Caco-2 (cell line): Measurements from ENCODE around the gene THBD. TPM values are rescaled to one million over a fixed set of nuclear protein-coding genes. Genes with fewer than 3 reads are reported as not detected.

Source experiments
- BruUV-seq: library from RNA; stranded (reverse); fragments of 400-500 nt; replicated peaks from 2 replicates; lab custom pipeline; 2021; lab: Mats Ljungman, UMichigan
- CTCF ChIA-PET: fragments of 300-600 bp; sonication (Branson Sonifier 250); formaldehyde crosslinking; loops from one replicate; lab custom pipeline; 2022; ENCODE audit warnings: antibody characterized with exemption; lab: Charles Lee
- POLR2A ChIA-PET: fragments of 300-600 bp; sonication (Branson Sonifier 250); formaldehyde crosslinking; loops from one replicate; lab custom pipeline; 2022; ENCODE audit warnings: antibody characterized with exemption; lab: Charles Lee
- DNase-seq, 2 experiments: peaks; one replicate each; pipeline versions ENCODE4 v3.0.0 to v3.0.0-alpha.2; 2020 to 2022
- H3K27me3 ChIP-seq: replicated peaks from 2 replicates; pipeline ENCODE4 v1.6.0; 2011; ENCODE audit warnings: low read length; ENCODE audit not compliant: control insufficient read depth, insufficient read depth
- H3K36me3 ChIP-seq: 2 replicates; pipeline ENCODE4 v1.5.1; 2011; ENCODE audit warnings: low read length; ENCODE audit not compliant: control insufficient read depth, insufficient read depth
- H3K4me1 ChIP-seq: fragments of 250-450 bp; sonication (Bioruptor Pico); 2 replicates; pipeline ENCODE4 v1.5.1; 2020; ENCODE audit warnings: mild to moderate bottlenecking
- H3K4me3 ChIP-seq: 2 replicates; pipeline ENCODE4 v1.5.1; 2011; ENCODE audit warnings: low read depth, mild to moderate bottlenecking, control low read depth, low read length
- H3K9me3 ChIP-seq: fragments of 250-450 bp; sonication (Bioruptor Pico); 2 replicates; pipeline ENCODE4 v1.5.1; 2020; ENCODE audit warnings: mild to moderate bottlenecking, moderate library complexity
- H3K27ac Mint-ChIP-seq: one replicate; pipeline ENCODE4 v1.8.0; 2022; ENCODE audit warnings: mixed read lengths; ENCODE audit not compliant: unreplicated experiment
- H3K27me3 Mint-ChIP-seq: one replicate; pipeline ENCODE4 v1.8.0; 2022; ENCODE audit warnings: mixed read lengths; ENCODE audit not compliant: insufficient read depth, unreplicated experiment
- H3K36me3 Mint-ChIP-seq: one replicate; pipeline ENCODE4 v1.8.0; 2022; ENCODE audit warnings: mild to moderate bottlenecking, mixed read lengths; ENCODE audit not compliant: insufficient read depth, unreplicated experiment
- H3K4me1 Mint-ChIP-seq: one replicate; pipeline ENCODE4 v1.8.0; 2022; ENCODE audit warnings: low read depth, mixed read lengths; ENCODE audit not compliant: unreplicated experiment
- H3K4me3 Mint-ChIP-seq: one replicate; pipeline ENCODE4 v1.8.0; 2022; ENCODE audit warnings: mild to moderate bottlenecking, moderate library complexity, mixed read lengths; ENCODE audit not compliant: unreplicated experiment
- H3K9me3 Mint-ChIP-seq: one replicate; pipeline ENCODE4 v1.8.0; 2022; ENCODE audit warnings: mixed read lengths; ENCODE audit not compliant: unreplicated experiment
- intact Hi-C: fragments of 100-400 bp; cut with micrococcal nuclease; formaldehyde crosslinking; loops from one replicate; pipeline ENCODE4 v1.10.0; 2022; ENCODE audit not compliant: unreplicated experiment
- total RNA-seq: library from RNA; stranded (reverse); gene quantifications from 2 replicates; pipeline ENCODE4 v1.2.3, GENCODE V29; 2022
- TF ChIP-seq, protein P1 (sequence below), 2 experiments: fragments of 200-600 bp in 1 of 2; IDR thresholded peaks; 1 replicate in 1 of 2; 2 replicates in 1 of 2; pipeline versions ENCODE4 v1.5.1 to v1.8.0; 2011 to 2022; ENCODE audit warnings: antibody characterized with exemption in 1 of 2, control low read depth in 1 of 2, inconsistent platforms in 1 of 2, low read depth in 1 of 2, low read length in 1 of 2, mild to moderate bottlenecking in 1 of 2, moderate library complexity in 1 of 2; ENCODE audit not compliant: insufficient read depth in 1 of 2, severe bottlenecking in 1 of 2, unreplicated experiment in 1 of 2

THBD gene
- total RNA-seq, 1 experiment from 2014 or later, result 0.77 TPM

DNA sequence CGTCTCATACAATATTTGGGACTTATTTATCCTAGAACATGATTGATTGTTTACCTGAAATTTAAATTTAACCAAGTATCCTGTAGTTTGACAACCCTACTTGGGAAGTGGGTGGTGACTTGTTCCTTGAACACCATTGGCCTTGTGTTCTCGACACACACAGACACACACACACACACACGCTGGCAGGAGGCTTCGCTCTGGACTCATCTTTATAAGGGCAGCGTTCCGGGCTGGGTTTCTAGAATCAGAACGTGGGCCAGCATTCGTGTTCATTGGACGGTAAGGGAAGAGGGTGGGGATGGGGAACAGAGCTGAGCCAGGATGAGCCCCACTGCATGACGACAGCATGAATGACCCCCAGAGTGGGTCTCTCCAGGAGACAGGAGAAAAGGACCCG is 30.5 kb downstream of the THBD start:
- Histone ChIP-seq H3K4me1 (peaks cover 57% of the 10 kb centered on the region), H3K9me3 (no peaks in the 10 kb centered on the region), H3K36me3 (no peaks in the 10 kb centered on the region), H3K4me3 (no peak overlapping the region), H3K27me3 (no peaks in the 10 kb centered on the region)
- BruUV-seq, result no TSS peak
- peak in 1 of 2 experiments; percentile 19 for DNase-seq
- ChIA-PET POLR2A (no interaction called here), CTCF (interaction anchor here (0.5 to 1.2 kb wide), 2 partner anchors 20 to 322 kb away, joined by 3 to 5 read pairs; no protein-coding TSS in a partner anchor)
- Mint-ChIP-seq H3K9me3 (no peaks in the 10 kb centered on the region), H3K27ac (no peak overlapping the region), H3K4me1 (peaks cover 40% of the 10 kb centered on the region), H3K36me3 (peaks cover 5% of the 10 kb centered on the region), H3K4me3 (no peak overlapping the region), H3K27me3 (no peaks in the 10 kb centered on the region)
- intact Hi-C loops, result no loop called here
- TF ChIP-seq, protein P1, sequence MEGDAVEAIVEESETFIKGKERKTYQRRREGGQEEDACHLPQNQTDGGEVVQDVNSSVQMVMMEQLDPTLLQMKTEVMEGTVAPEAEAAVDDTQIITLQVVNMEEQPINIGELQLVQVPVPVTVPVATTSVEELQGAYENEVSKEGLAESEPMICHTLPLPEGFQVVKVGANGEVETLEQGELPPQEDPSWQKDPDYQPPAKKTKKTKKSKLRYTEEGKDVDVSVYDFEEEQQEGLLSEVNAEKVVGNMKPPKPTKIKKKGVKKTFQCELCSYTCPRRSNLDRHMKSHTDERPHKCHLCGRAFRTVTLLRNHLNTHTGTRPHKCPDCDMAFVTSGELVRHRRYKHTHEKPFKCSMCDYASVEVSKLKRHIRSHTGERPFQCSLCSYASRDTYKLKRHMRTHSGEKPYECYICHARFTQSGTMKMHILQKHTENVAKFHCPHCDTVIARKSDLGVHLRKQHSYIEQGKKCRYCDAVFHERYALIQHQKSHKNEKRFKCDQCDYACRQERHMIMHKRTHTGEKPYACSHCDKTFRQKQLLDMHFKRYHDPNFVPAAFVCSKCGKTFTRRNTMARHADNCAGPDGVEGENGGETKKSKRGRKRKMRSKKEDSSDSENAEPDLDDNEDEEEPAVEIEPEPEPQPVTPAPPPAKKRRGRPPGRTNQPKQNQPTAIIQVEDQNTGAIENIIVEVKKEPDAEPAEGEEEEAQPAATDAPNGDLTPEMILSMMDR (IDR thresholded peaks at IDR 0.05; ENCODE audit: insufficient read depth in 1 of 2, low read depth in 1 of 2, low read length in 1 of 2, severe bottlenecking in 1 of 2, unreplicated experiment in 1 of 2), result no peak

DNA sequence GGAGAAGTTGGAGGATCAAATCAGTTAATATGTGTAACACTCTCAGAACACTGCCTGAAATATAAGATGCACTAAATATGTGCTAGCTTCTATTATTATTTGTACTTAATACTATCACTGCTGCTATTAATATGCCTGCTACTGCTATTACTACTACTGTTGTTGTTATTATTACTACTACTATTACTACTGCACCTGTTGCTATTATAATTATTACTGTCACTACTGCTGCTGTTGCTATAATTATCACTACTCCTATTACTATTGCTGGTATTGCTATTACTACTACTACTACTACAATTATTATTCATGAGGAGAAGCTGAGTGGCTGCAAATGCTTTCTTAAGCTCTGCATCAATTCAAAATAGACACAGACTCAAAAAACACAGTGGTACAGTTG is 31.0 kb downstream of the THBD start:
- Histone ChIP-seq H3K9me3 (no peaks in the 10 kb centered on the region), H3K4me3 (no peak overlapping the region), H3K27me3 (no peaks in the 10 kb centered on the region), H3K4me1 (peaks cover 52% of the 10 kb centered on the region), H3K36me3 (no peaks in the 10 kb centered on the region)
- TF ChIP-seq, protein P1 (IDR thresholded peaks at IDR 0.05; ENCODE audit: insufficient read depth in 1 of 2, low read depth in 1 of 2, low read length in 1 of 2, severe bottlenecking in 1 of 2, unreplicated experiment in 1 of 2), result no peak
- no TSS peak for BruUV-seq
- POLR2A ChIA-PET, result no interaction called here
- no peak for DNase-seq
- CTCF ChIA-PET, result interaction anchor here (0.5 kb wide), 1 partner anchor 20 kb away, joined by 3 read pairs; no protein-coding TSS in a partner anchor
- Mint-ChIP-seq H3K4me1 (peaks cover 35% of the 10 kb centered on the region), H3K9me3 (no peaks in the 10 kb centered on the region), H3K27ac (no peak overlapping the region), H3K27me3 (no peaks in the 10 kb centered on the region), H3K4me3 (no peak overlapping the region), H3K36me3 (peaks cover 5% of the 10 kb centered on the region)
- intact Hi-C loops, result no loop called here

GRCh38 chr20:23017516-23017915 is 32.0 kb downstream of the THBD start:
- Mint-ChIP-seq H3K4me3 (no peak overlapping the region), H3K36me3 (no peaks in the 10 kb centered on the region), H3K27me3 (no peaks in the 10 kb centered on the region), H3K27ac (no peak overlapping the region), H3K4me1 (peaks cover 25% of the 10 kb centered on the region), H3K9me3 (no peaks in the 10 kb centered on the region)
- ChIA-PET CTCF (no interaction called here), POLR2A (no interaction called here)
- Histone ChIP-seq H3K9me3 (no peaks in the 10 kb centered on the region), H3K4me3 (no peak overlapping the region), H3K36me3 (no peaks in the 10 kb centered on the region), H3K27me3 (no peaks in the 10 kb centered on the region), H3K4me1 (peaks cover 45% of the 10 kb centered on the region)
- DNase-seq, result peak in 1 of 2 experiments; percentile 17
- TF ChIP-seq, protein P1 (IDR thresholded peaks at IDR 0.05; ENCODE audit: insufficient read depth in 1 of 2, low read depth in 1 of 2, low read length in 1 of 2, severe bottlenecking in 1 of 2, unreplicated experiment in 1 of 2), result no peak
- intact Hi-C loops, result no loop called here
- no TSS peak for BruUV-seq
